Activated CD8-positive, alpha-beta memory T cell treated with anti-CD3 and anti-CD28 coated beads, Interleukin-2, amount 50 U/mL, for 24 hours (primary cell): ENCODE data around the gene MEI4.
"Not testable (repeated sequence)": the region's sequence is repeated elsewhere in the genome, so short reads cannot be mapped to it uniquely, and the experiment has no call there.

Source experiments
- DNase-seq: peaks from one replicate; pipeline ENCODE4 v3.0.0-alpha.2; 2020; ENCODE audit errors: extremely low read depth

Gene MEI4, protein sequence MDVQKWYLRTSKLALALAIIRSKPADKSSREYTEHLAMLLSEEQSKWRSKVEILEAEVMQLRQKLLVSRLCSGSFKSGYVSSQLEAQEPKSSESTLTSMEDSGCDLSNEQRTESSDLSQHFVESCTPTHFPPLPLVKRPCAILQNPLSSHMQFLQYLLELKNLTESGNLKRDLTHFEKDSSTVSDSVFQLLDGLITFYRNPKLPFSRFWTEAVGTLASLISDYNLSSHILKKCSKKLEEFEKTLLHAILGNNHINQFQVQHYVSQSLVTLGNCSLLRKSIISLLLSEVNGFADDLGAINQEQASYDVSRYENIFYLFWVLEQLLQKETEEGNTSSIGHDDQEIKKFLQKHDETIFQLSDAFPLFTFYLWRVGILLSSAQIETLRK

DNA sequence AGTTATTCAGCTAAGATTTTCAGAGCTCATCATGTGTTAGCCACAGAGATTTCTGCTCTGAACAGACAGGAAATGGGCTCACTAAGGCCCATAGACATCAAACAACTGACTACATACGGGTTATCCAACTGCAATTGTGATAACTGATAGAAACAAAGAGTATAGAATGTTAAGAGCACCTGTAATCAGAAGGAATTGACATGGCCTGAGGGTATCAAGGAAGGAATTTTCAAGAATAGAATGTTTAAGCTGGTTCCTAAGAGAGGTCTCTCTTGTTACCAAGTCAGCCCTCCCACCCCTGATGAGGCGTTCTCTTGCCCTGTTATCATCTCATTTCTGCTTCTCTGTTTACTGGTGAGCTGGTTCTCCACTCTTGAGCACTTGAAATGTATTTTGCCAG lies at the start of gene MEI4:
TSS of gene MEI4 (plus strand) at position 301 of the 400 bp plus-strand sequence. CDS start 37,633 bp downstream, outside the sequence.
- no peak for DNase-seq

- no peak for DNase-seq
These were observed 48.4 kb upstream of the MEI4 start for GRCh38 chr6:77604476-77604875.

GRCh38 chr6:77607004-77607403 lies 45.8 kb upstream of the MEI4 start:
- DNase-seq = no peak

- no peak for DNase-seq
These were observed 43.7 kb upstream of the MEI4 start for GRCh38 chr6:77609106-77609505.

GRCh38 chr6:77619114-77619513 lies 33.7 kb upstream of the MEI4 start:
- DNase-seq = no peak

GRCh38 chr6:77620278-77620882 lies 32.5 kb upstream of the MEI4 start:
- DNase-seq = no peak

DNA sequence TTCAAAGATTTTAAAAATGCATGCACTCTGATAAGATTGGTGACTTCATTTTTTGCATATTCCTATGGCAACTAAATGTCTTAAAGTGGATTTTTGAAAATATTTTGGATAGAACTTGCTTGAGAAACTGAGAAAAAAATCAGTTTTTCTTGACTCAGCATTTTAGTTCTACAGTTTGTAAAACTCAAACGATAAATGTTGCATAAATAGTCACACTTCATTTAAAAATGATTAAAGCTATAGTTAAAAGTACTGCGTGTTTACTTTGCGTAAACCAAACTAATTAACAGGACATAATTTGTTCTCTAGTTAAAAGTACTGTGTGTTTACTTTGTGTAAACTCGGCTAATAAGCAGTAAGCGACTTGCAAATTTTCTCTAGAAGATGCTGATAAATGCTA lies 28.3 kb upstream of the MEI4 start:
- DNase-seq = no peak

DNA sequence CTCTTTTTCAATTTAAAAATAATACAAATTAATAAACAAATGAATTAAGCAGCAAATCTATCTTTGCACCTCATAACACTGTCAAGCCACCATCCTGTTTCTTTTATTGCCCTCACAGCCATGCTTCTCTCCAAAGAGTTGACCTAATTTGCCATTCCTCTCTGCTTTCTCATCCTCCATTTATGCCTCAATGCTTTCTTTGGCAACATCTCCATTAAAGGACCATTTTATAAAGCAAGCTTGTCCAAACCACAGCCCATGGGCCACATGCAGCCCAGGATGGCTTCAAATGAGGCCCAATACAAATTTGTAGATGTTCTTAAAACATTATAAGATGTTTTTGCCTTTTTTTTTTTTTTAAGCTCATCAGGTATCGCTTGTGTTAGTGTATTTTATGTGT lies 26.4 kb upstream of the MEI4 start:
- no peak for DNase-seq

GRCh38 chr6:77630014-77630413 lies 22.8 kb upstream of the MEI4 start:
- DNase-seq = no peak

DNA sequence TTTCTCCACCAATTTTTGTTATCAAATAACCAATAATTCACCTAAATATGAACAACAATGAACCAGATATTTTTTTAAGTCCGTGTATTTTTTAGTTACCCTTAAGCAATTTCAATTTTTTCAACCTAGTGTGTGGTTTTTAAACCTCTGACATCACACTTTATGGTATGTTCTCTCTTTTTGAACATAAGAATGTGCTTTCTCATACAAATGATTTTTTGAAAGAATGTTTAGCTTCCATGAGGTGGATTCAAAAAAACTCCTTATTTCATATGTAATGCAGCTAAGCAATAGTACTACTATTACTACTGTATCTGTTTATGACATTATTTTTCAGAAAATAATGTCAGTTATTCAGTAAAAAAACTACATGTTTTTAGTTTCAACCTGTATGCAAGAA lies 19.4 kb upstream of the MEI4 start:
- DNase-seq = no peak

DNA sequence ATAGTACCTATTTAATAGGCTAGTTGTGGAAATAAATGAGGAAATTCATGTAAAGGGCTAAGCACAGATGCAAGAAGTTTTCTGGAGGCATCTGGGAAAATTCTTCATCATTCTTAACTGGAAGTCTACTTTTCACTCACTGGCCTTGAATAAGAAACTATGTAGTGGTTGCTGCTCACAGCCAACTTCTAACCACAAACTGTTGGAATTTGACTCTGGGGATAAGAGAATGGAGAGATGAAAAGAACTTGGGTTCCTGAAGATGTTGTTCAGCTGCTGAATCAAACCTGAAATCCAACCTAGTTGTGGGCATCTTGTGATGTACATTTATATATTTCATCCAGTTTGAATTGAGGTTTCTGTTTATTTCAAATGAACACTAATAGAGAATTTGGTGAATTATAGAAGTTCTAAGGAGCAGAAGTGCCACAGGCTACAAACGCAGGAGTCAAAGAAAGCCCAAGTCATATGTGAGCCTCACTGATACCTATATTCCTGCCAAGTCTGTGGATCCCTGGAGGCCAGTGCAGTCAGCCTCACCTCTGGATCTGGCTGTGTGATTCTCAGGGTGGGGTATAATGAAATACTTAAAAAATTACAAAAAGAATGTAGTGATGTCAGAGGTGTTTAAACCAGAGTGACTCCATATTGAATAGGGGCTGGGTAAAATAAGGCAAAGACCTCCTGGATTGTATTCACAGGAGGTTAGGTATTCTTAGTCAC lies 18.7 kb upstream of the MEI4 start:
- DNase-seq = no peak

DNA sequence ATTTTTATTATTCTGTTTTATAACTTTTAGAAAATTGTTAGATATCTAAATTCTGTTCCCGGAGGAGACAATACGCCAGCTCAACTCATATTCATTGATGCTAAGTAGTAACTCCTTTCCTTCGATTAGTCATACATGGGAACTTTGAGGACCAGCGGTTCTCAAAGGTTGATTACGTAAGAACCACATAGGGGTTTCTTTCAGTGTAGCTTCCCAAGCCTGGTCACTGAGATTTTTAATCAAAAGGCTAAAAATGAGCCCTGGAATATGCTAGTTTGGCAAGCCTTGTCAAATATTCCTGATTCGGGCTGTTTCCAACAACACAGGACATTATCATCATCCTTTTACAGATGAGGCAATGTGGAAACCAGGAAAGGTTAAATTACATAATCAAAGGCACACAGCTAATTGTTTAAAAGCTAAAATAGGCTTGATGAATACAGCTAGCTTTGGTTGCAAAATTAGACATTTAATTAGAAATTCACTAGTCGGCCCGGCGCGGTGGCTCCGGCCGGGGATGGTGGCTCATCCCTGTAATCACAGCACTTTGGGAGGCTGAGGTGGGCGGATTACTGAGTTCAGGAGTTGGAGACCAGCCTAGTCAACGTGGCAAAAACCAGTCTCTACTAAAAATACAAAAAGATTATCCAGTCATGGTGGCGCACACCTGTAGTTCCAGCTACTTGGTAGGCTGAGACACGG lies 14.6 kb upstream of the MEI4 start:
- DNase-seq = no peak

GRCh38 chr6:77644102-77644705 lies 8.6 kb upstream of the MEI4 start:
- DNase-seq = no peak

- DNase-seq = no peak
These were observed 2.7 kb upstream of the MEI4 start for GRCh38 chr6:77650098-77650663.

DNA sequence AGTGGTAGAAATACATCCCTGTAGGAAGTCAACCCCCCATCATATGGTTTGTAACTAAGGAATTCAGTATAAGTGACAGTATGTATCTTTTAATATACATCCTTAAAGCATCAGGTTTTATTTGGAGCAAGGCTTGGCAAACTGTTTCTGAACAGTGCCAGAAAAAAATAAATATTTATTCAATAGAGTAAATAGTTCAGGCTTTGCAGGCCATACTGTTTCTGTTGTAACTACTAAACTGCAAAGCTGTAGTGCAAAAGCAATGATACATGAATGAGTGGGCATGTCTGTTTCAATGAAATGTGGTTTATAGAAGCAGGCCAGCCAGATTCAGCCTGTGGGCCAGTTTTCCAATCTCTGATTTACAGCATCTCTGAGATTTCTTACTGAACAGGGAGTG lies 977 bp downstream of the MEI4 start:
- DNase-seq = no peak

DNA sequence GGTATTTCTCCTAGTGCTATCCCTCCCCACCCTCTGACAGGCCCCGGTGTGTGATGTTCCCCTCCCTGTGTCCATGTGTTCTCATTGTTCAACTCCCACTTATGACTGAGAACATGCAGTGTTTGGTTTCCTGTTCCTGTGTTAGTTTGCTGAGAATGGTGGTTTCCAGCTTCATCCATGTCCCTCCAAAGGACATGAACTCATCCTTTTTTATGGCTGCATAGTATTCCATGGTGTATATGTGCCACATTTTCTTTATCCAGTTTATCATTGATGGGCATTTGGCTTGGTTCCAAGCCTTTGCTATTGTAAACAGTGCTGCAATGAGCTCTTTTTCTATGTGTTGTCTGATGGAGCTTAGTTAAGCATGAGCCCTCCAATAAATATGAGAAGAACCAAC lies 2.2 kb downstream of the MEI4 start:
- not testable (repeated sequence) for DNase-seq

DNA sequence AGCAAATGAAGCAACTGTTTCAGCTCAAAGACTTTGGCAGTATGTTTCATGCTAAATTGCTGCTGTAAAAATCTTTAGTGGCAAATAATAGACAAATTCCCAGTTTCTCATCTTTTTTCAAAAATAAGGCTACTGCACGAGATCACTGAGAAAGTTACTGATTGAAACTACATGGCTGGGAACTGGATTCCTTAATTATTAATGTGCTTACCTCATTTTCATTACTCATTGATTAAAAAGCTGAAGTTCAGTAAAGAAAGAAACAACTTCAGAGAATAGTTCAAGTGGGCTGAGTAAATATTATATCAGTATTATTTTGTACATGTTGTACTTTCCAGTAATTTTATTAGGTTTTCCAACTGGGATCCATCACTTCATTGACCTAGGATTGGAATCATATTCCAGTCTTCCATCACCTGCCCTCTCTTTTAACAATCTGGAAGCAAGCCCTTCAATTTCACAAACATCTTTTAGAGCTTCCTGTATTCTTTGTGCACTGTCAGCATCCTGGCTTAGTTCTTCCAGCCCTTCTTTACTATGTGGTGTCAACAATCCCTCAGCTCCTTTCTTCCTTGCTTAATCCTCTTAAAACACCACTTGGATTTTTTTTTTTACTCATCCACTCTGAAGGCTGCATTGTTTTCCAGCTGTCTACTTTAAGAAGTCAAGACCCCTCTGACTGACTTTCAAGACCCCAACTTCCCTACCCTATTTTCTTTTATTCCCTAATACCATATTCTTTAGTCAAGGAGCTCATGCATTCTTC lies 4.3 kb downstream of the MEI4 start:
- no peak for DNase-seq

- no peak for DNase-seq
These were observed 13.5 kb downstream of the MEI4 start for GRCh38 chr6:77666340-77666739.

DNA sequence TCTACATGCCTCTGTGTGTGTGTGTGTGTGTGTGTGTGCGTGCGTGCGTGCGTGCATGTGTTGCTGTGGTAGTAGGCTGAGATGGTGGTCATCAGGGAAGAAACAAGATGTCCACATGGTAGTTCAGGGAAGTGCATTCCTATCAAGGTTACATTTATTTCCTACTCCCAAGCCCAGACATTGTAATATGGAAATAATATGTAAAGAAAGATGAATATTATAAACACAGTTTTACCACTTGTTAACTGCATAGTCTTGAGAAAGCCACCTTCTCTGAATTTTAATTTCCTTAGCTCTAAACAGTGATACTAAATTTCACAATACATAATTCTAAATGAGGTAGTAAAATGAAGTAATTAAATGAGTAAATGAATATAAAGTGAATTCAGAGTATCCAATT lies 14.0 kb downstream of the MEI4 start:
- DNase-seq = no peak

GRCh38 chr6:77669913-77670312 lies 17.1 kb downstream of the MEI4 start:
- no peak for DNase-seq

DNA sequence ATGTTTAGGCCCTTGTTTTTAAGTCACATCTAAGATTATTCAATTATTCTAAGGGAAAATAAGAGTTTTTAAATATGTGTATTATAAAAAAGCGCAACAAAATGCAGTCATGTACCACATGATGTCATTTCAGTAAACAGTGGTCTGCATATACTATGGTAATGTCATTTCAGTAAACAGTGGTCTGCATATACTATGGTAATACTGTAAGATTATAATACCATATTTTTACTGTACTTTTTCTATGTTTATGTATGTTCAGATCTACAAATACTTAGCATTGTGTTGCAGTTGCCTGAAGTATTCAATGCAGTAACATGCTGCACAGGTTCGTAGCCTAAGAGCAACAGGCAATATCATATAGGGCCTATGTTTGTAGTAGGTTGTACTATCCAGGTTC lies 21.4 kb downstream of the MEI4 start:
- DNase-seq = no peak
